ENCODE measurements around the gene TFDP2.
"Not testable (repeated sequence)": the region's sequence is repeated elsewhere in the genome, so short reads cannot be mapped to it uniquely, and the experiment has no call there.

TFDP2 gene

DNA sequence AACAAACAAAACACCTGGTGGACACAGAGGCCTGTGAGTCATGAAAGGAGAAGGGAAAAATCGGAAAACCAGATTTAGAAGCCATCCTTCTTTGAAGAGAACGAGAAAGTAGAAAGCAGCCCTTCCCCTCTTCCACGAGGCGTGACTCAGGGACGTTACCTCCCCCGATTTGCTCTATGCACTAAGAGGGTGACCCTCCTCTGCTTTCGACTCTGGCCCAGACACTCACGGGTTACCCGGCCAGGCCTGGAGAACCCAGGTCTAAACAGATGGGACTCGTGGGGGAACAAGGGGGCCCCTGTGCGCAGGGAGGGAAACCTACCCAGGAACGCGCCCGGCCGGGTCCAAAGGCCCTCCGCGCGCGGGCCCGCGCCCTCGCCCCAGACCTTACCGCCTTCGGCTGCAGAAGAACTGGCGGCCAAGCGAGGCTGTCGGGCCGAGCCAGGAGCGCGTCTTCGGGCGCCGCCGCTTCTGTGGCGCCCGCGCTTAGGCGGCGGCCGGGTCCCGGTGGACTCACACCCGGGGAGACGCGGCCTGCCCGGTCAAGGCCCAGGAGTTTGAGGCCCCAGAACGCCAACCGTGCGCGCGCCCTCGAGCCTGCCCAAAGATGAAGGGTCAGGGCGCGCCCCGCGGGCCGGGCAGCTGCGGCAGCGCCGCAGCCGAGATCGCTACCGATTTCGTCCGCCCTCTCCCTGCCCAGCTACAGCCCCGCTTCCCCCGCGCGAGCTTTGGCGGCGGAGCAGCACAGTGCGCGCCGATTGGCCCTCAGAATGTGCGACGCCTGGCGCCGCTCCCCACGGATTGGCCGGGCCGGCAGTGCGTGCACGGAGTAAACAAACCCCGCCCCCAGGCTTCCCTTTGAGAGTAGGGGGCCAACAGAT is at the start of gene TFDP2:
Gene TFDP2, minus strand, starts transcription at position 753 of the 881 bp plus-strand sequence. CDS start 47,795 bp downstream, outside the sequence.
- DNase-seq (ENCODE audit: low read depth in 2 of 2) = peak; percentile 65 to 74

- no peak for DNase-seq (ENCODE audit: low read depth in 2 of 2)
These were observed 39.5 kb upstream of the TFDP2 start for GRCh38 chr3:142188846-142189245.

DNA sequence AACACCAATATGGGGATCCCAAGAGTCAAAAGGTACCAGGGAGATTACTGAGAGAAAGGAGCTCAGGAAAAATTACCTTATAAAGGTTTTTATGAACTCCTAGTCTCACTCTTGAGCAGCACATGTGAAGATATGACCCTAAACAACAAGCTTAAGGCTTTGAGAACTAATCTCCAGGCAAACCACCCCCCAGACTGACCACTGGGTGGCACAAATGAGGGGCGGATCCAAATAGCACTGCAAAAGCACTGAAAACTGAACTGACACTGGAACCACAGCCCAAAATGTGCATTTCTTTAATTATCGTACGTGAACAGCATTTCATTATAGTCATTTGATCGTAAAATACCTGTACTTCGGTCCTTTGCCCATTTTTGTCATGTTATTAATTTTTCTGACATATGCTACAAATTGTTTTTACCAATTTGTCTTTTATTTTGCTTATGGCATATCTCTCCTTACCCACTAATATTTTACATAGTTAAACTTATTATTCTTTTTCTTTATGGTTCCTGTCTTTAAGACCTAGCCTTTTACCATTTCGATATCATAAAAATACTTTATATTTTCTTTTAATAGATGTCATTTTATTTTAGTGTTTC is 31.5 kb upstream of the TFDP2 start:
- DNase-seq (ENCODE audit: low read depth in 2 of 2) = no peak

DNA sequence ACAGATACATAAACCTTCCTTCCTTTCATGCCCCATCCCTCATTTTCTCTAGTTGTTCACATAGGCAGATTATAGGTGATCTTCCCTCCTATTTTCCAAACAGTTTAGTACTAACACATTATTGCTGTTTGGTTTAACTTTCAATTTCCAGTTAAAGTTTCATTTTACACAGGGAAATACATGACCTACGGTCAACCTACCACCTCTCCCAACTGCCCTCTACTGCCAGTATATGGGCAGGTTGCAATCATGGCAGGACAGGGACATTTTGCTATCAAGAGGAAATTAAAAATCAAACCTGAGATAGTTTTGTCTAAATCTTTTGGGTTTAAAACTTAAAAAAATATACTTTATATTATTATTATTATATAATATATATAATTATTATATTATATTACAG is 26.1 kb upstream of the TFDP2 start:
- no peak for DNase-seq (ENCODE audit: low read depth in 2 of 2)

GRCh38 chr3:142174559-142174958 is 25.2 kb upstream of the TFDP2 start:
- no peak for DNase-seq (ENCODE audit: low read depth in 2 of 2)

- DNase-seq (ENCODE audit: low read depth in 2 of 2) = no peak
These were observed 19.2 kb upstream of the TFDP2 start for GRCh38 chr3:142168514-142168913.

DNA sequence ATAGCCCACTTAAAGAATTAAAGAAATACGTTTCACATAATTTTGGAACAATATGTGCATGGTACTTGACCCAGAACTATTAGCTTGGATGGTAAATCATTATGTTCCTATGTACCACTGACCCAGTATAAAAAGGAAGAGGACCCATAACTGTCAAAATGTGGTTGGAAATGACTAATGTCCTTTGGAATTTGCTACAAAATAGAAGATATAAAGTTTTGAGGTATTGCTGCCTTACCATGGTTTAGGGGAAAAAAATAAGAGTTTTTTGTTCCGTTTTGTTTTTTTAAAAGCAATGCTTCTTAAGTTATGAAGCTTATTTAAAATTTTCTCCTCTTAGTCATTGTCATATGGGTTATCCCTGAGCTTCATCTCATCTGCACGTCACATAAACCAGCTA is 15.8 kb upstream of the TFDP2 start:
- DNase-seq (ENCODE audit: low read depth in 2 of 2) = no peak

- DNase-seq (ENCODE audit: low read depth in 2 of 2) = no peak
These were observed 9.9 kb upstream of the TFDP2 start for GRCh38 chr3:142159083-142159740.

- DNase-seq (ENCODE audit: low read depth in 2 of 2) = no peak
These were observed 4.8 kb upstream of the TFDP2 start for GRCh38 chr3:142154186-142154585.

DNA sequence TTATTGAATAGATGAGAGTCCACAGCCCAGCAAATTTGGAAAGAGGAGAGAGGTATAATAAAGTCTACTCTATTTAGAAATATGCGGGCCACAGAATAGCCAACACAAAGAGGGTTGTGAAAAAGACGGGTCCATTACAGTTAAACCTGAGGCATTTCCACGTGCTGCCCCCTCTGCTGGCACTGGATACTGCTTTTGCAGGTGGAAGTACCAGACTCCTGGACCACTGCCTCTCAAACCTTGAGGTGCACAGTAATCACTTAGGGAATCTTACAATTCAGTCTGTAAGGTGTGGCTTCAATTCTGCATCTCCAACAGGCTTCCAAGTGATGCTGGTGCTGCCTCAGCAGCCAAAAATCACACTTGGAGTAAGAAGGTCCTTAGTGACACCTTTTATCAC is 3.0 kb upstream of the TFDP2 start:
- no peak for DNase-seq (ENCODE audit: low read depth in 2 of 2)

DNA sequence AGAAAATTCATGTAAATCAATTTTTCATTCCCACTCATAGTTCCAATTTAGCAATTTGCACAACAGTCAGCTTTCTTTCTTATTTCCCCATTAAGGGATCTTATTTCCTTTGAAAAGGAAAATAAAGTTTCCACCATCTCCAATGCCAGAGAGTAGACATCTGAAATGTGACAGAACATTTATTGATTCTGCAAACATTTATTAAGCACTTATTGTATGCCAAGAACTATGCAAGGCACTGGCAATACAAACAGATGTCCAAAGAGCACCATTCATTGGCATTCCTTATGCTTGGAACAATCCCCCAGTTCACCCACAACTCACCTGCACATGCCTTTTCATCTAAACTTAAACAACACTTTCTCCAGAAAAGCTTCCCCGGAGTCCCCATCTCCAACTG is 2.5 kb upstream of the TFDP2 start:
- no peak for DNase-seq (ENCODE audit: low read depth in 2 of 2)

GRCh38 chr3:142151240-142151639 is 1.9 kb upstream of the TFDP2 start:
- no peak for DNase-seq (ENCODE audit: low read depth in 2 of 2)

DNA sequence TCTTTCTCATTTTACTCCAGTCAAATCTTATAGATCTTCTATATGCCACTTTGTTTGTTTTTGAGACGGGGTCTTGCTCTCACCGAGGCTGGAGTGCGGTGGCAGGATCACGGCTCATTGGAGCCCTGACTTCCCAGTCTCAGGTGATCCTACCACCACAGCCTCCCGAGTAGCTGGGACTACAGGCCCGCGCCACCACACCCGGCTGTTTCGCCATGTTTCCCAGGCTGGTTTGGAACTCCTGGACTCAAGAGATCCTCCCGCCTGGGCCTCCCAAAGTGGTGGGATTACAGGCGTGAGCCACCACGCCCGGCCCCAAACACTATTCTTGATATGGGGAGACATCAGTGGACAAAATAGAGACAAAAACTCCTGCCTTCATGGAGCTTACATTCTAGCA is 927 bp upstream of the TFDP2 start:
- no peak for DNase-seq (ENCODE audit: low read depth in 2 of 2)

GRCh38 chr3:142149673-142149992 is 289 bp upstream of the TFDP2 start:
- no peak for DNase-seq (ENCODE audit: low read depth in 2 of 2)

- no peak for DNase-seq (ENCODE audit: low read depth in 2 of 2)
These were observed 1.1 kb downstream of the TFDP2 start for GRCh38 chr3:142148044-142148791.

GRCh38 chr3:142144587-142144986 is 4.8 kb downstream of the TFDP2 start:
- DNase-seq (ENCODE audit: low read depth in 2 of 2) = not testable (repeated sequence)

- DNase-seq (ENCODE audit: low read depth in 2 of 2) = not testable (repeated sequence)
These were observed 8.6 kb downstream of the TFDP2 start for GRCh38 chr3:142140608-142141285.

- DNase-seq (ENCODE audit: low read depth in 2 of 2) = not testable (repeated sequence)
These were observed 12.3 kb downstream of the TFDP2 start for GRCh38 chr3:142137089-142137488.

DNA sequence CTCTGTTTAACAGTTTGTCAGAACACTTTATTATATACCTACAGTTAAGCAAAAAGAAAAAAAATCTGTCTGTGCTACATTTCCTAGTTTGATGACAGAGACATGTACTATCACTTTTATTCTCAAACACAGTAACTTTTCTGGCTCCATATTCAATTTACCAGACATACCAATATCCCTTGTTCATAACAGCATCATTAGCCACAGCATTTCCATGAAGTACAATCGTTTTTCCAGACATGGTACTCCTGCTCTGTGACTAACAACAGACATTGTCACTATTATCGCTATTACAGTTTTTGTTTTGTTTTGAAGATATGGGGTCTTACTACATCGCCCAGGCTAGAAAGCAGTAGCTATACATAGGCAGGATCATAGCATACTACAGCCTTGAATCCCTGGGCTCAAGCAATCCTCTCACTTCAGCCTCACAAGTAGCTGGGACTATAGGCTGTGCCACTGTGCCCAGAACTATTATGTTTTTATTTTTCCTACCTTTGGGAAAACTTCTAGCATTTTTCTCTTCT is 14.5 kb downstream of the TFDP2 start:
- DNase-seq (ENCODE audit: low read depth in 2 of 2) = no peak

- DNase-seq (ENCODE audit: low read depth in 2 of 2) = no peak
These were observed 19.7 kb downstream of the TFDP2 start for GRCh38 chr3:142129516-142130171.

Data from stimulated activated CD4-positive, alpha-beta T cell treated with anti-CD3 and anti-CD28 coated beads, Interleukin-1b, Interleukin-23, amount 100 ng/mL, for 4 hours (primary cell).